Measurements from ENCODE around the gene LSM2.

The LSM2 gene

DNA sequence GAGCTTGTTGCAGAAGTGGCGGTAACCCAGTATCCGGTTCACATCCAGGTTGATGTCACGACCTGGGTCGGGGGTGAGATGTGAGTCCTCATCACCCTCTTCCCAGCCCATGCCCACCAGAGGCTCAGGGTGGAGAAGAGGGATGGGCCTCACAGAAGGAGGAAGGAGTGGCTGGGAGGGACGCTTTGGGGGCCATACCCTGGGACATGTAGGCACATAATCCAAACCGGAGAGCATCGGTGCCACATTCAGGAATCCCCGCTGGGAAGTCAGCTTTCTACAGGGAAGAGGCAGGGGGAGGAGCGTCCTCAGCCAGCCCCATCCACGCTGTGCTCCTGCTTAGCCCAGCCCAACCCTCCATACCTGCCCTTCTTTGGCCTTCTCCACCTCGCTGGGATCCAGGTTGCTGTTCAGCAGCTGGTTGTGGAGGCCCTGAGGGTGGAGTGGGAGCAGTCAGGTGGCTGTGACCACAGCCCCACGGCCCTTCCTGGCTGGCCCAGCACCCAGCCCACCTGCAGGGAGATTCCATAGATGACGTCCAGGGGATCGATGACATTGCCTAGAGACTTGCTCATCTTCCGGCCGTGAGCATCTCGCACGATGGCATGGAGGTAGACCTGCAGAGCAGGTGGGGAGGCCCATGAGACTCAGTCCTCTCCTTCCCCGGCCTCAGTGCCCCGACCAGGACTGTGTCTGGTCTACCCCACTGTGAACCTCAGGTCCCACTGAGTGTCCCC is 26.1 kb downstream of the LSM2 start:
- H3K4me1 ChIP-seq (ENCODE audit: low read length) = peaks cover 7% of the 10 kb centered on the region
- H3K27me3 ChIP-seq (ENCODE audit: low read depth, low read length) = no peaks in the 10 kb centered on the region
- H3K4me3 ChIP-seq (ENCODE audit: low read length) = no peak overlapping the region
- H2AFZ ChIP-seq (ENCODE audit: low read depth, low read length) = no peak overlapping the region
- no peak overlapping the region for H3K27ac ChIP-seq (ENCODE audit: low read length)
- H3K79me2 ChIP-seq (ENCODE audit: low read length) = no peaks in the 10 kb centered on the region
- H3K9me3 ChIP-seq (ENCODE audit: insufficient read depth, low read length) = no peaks in the 10 kb centered on the region
- H3K36me3 ChIP-seq (replicated peaks; ENCODE audit: low read depth, low read length) = peaks cover 22% of the 10 kb centered on the region
- H4K20me1 ChIP-seq (ENCODE audit: insufficient read depth, low read length) = no peaks in the 10 kb centered on the region
- no peak overlapping the region for H3K4me2 ChIP-seq (ENCODE audit: low read length)
- H3K9ac ChIP-seq (ENCODE audit: low read length) = no peak overlapping the region
- TF ChIP-seq, protein P1, sequence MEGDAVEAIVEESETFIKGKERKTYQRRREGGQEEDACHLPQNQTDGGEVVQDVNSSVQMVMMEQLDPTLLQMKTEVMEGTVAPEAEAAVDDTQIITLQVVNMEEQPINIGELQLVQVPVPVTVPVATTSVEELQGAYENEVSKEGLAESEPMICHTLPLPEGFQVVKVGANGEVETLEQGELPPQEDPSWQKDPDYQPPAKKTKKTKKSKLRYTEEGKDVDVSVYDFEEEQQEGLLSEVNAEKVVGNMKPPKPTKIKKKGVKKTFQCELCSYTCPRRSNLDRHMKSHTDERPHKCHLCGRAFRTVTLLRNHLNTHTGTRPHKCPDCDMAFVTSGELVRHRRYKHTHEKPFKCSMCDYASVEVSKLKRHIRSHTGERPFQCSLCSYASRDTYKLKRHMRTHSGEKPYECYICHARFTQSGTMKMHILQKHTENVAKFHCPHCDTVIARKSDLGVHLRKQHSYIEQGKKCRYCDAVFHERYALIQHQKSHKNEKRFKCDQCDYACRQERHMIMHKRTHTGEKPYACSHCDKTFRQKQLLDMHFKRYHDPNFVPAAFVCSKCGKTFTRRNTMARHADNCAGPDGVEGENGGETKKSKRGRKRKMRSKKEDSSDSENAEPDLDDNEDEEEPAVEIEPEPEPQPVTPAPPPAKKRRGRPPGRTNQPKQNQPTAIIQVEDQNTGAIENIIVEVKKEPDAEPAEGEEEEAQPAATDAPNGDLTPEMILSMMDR (IDR thresholded peaks at IDR 0.05; ENCODE audit: low read depth, low read length) = no peak
- TF ChIP-seq EZH2phosphoT487 (IDR thresholded peaks at IDR 0.05; ENCODE audit: low read depth) = no peak

DNA sequence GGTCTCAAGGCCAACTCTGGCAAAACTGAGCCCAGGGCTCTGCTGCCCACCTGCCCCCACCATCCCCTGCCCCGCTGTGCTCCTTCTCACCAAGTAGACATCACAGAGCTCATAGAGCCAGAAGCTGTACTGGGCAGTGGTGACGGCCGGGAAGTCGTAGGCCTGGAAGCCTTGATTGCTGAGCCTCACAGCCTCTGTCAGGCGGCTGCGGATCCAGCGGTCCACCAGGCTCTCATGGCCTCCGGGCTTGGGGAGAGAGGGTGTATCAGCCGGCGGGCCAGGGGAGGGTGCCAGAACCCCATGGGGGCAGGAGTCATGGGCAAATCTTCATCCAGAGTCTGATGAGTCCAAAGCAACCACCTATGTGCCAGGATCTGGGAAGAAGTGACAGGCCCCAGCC is 26.9 kb downstream of the LSM2 start:
- Histone ChIP-seq H3K4me1 (ENCODE audit: low read length) (peaks cover 7% of the 10 kb centered on the region), H3K36me3 (replicated peaks; ENCODE audit: low read depth, low read length) (peaks cover 19% of the 10 kb centered on the region), H3K4me2 (ENCODE audit: low read length) (no peak overlapping the region), H2AFZ (ENCODE audit: low read depth, low read length) (no peak overlapping the region), H3K9me3 (ENCODE audit: insufficient read depth, low read length) (no peaks in the 10 kb centered on the region), H3K27ac (ENCODE audit: low read length) (no peak overlapping the region), H3K9ac (ENCODE audit: low read length) (no peak overlapping the region), H3K4me3 (ENCODE audit: low read length) (no peak overlapping the region), H4K20me1 (ENCODE audit: insufficient read depth, low read length) (no peaks in the 10 kb centered on the region), H3K79me2 (ENCODE audit: low read length) (no peaks in the 10 kb centered on the region), H3K27me3 (ENCODE audit: low read depth, low read length) (no peaks in the 10 kb centered on the region)
- no peak for TF ChIP-seq EZH2phosphoT487 (IDR thresholded peaks at IDR 0.05; ENCODE audit: low read depth)

DNA sequence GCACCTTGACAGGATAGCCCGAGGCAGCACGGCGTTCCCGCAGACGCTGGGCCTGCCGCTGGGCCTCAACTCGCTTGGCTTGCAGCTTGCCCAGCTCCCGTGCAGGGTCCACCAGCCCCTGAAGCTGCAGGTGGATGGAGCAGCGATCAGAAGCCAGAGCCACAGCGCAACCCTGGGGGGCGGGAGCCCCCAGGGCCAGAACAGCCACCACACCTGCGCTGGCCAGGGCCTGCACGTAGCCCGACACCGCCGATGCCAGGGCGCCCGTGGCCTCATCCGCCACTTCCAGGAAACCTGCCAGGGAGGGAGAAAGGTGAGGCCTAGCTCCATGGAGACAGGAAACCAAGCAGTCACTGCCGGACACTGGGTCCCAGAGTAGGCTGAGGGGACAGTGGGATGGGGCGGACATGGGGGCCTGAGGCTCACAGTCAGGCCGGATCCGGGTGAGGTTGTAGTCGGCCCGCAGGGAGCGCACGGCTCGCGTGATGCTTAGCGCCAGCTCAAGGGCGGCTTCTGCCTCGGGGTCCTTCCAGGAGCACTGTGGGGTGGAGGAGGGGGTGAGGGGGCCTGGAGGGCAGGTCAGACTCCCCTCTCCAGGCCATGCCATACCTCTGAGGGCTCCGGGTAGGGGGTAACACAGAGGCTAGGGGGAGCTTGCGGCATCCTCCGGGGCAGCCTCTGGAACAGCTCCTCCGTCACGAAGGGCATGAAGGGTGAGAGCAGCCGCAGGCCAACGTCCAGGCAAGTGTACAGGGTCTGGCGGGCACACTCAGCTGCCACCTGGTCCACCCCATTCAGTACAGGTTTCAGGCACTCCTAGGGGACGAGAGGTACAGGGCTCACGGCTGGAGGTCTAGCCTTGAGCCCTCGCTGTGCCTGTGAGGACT is 27.5 kb downstream of the LSM2 start:
- no peak overlapping the region for H3K9ac ChIP-seq (ENCODE audit: low read length)
- H3K4me2 ChIP-seq (ENCODE audit: low read length) = no peak overlapping the region
- H3K9me3 ChIP-seq (ENCODE audit: insufficient read depth, low read length) = no peaks in the 10 kb centered on the region
- no peaks in the 10 kb centered on the region for H3K27me3 ChIP-seq (ENCODE audit: low read depth, low read length)
- no peak overlapping the region for H3K4me3 ChIP-seq (ENCODE audit: low read length)
- no peak overlapping the region for H3K27ac ChIP-seq (ENCODE audit: low read length)
- peaks cover 13% of the 10 kb centered on the region for H3K36me3 ChIP-seq (replicated peaks; ENCODE audit: low read depth, low read length)
- H3K4me1 ChIP-seq (ENCODE audit: low read length) = peaks cover 7% of the 10 kb centered on the region
- no peaks in the 10 kb centered on the region for H4K20me1 ChIP-seq (ENCODE audit: insufficient read depth, low read length)
- TF ChIP-seq, protein P1 (IDR thresholded peaks at IDR 0.05; ENCODE audit: low read depth, low read length) = no peak
- no peak for TF ChIP-seq EZH2phosphoT487 (IDR thresholded peaks at IDR 0.05; ENCODE audit: low read depth)
- no peak overlapping the region for H2AFZ ChIP-seq (ENCODE audit: low read depth, low read length)
- H3K79me2 ChIP-seq (ENCODE audit: low read length) = no peaks in the 10 kb centered on the region

DNA sequence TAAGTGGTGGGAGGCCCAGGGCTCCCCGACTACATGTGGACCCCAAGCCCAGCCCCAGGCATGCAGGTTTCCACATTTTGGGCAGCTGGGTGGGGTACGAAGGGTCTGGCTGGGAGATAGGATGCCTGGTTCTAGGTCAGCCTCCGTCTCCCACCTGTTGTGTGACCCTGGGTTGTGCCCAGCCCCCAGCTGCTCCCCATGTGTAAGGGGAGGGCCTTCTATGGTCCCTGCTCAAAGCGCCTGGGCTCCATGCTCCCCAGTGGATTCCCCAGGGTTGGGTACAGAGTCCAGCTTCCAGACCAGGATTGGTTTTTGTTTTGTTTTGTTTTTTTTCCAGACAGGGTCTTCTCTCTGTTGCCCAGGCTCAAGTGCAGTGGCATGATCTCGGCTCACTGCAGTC is 28.6 kb downstream of the LSM2 start:
- H3K79me2 ChIP-seq (ENCODE audit: low read length) = no peaks in the 10 kb centered on the region
- no peak overlapping the region for H3K4me2 ChIP-seq (ENCODE audit: low read length)
- no peak overlapping the region for H2AFZ ChIP-seq (ENCODE audit: low read depth, low read length)
- no peak overlapping the region for H3K9ac ChIP-seq (ENCODE audit: low read length)
- no peaks in the 10 kb centered on the region for H3K27me3 ChIP-seq (ENCODE audit: low read depth, low read length)
- no peak overlapping the region for H3K27ac ChIP-seq (ENCODE audit: low read length)
- H3K4me3 ChIP-seq (ENCODE audit: low read length) = no peak overlapping the region
- H4K20me1 ChIP-seq (ENCODE audit: insufficient read depth, low read length) = no peaks in the 10 kb centered on the region
- H3K36me3 ChIP-seq (replicated peaks; ENCODE audit: low read depth, low read length) = peaks cover 10% of the 10 kb centered on the region
- no peaks in the 10 kb centered on the region for H3K9me3 ChIP-seq (ENCODE audit: insufficient read depth, low read length)
- TF ChIP-seq, protein P1 (IDR thresholded peaks at IDR 0.05; ENCODE audit: low read depth, low read length) = no peak
- TF ChIP-seq EZH2phosphoT487 (IDR thresholded peaks at IDR 0.05; ENCODE audit: low read depth) = no peak
- H3K4me1 ChIP-seq (ENCODE audit: low read length) = peaks cover 7% of the 10 kb centered on the region
